Kasumi-1 (cell line): ENCODE measurements around the gene EXOC3L4.
"Not testable (repeated sequence)": the region's sequence is repeated elsewhere in the genome, so short reads cannot be mapped to it uniquely, and the experiment has no call there.

Source experiments
- DNase-seq, 2 experiments: peaks; one replicate each; lab custom pipeline; 2025; lab: John Stamatoyannopoulos, UW

The EXOC3L4 gene

DNA sequence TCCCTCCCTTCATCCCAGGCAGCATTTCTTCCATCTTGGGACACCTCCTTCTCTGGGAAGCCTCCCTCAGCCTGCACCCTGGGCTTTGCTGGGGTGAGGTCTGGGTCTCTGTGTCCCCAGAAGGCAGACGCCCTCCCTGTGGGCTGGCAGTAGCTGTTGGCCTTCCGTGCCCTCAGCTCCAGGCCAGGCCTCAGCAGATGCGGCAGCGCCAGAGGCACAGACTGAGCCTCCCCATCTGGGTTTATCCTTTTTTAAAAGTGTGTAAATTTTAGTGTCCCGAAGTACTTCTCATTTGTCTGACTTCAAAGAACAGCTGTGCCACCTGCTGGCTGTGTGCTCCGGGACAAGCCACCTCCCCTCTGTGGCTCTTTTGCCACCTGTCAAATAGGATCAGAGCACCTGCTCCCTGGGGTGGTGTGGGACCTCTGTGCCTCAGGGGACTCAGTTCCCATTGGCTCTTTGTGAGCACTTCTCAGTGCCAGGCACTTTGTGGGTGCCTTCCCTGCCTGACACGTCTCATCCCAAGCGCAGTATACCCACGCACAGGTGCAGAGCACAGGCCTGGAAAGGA, 11.1 kb downstream of the EXOC3L4 start:
- DNase-seq = peak; percentile 11 to 18

DNA sequence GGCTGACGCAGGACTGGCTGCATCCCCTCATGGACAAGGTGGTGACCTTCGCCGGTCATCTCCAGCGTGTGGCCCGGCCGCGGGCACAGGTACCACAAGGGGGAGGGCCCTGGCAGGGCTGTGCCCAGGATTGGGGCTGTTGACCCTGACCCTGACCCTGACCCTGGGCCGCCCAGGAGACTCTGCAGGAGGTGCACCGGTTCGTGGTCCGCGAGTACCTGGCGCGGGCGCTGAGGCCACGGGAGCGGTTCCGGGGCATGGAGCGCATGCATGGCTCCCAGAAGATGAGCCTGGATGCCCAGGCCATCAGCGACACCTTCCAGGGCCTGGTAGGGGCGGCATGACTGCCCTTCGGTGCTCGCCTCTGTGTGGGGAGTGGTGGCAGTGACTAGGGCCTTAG, 12.9 kb downstream of the EXOC3L4 start:
- DNase-seq = no peak

DNA sequence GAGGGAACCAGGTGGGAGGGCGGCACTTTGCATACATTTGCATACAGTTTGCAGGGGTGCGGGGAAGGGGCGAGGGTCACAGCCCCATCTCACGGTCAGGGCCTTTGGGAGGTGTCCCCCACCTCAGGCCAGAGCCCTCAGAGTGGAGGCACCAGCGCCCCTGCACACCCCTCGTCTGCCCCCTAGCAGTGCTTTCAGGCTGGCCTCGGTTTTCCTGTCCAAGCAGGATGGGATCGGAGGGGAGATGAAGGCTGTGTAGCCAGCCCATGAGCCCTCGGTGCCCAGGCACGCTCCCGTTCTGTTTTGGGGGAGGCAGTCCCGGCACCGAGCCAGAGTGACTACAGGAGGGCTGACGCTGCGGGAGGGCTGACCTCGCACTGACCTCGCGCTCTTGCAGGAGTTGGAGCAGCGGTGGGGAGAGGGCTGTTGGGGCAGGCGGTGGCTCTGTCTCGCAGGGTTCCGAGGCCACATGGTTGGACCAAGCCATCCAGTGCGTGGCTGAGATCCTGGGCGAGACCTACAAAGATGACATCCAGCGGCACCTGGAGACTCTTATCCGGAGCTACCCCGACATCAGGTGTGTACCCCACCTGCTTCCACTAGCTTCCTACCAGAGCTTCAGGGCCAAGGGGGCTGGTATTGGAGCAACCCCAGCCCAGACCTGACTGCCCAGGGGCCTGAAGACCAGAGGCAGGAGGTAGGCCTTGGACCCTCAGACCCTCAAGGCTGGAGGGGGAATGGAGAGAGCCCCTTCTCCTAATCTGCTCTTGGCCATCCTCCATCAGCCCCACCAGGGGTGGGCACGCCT, 13.6 kb downstream of the EXOC3L4 start:
- no peak for DNase-seq

GRCh38 chr14:103108749-103109207, 14.3 kb downstream of the EXOC3L4 start:
- DNase-seq = no peak

GRCh38 chr14:103109535-103110441, 15.3 kb downstream of the EXOC3L4 start:
- DNase-seq = no peak

- DNase-seq = no peak
These were observed 16.2 kb downstream of the EXOC3L4 start for GRCh38 chr14:103110681-103111231.

- no peak for DNase-seq
These were observed 16.8 kb downstream of the EXOC3L4 start for GRCh38 chr14:103111232-103111868.

GRCh38 chr14:103112400-103113243, 18.1 kb downstream of the EXOC3L4 start:
- DNase-seq = no peak

GRCh38 chr14:103113303-103113702, 18.8 kb downstream of the EXOC3L4 start:
- DNase-seq = no peak

DNA sequence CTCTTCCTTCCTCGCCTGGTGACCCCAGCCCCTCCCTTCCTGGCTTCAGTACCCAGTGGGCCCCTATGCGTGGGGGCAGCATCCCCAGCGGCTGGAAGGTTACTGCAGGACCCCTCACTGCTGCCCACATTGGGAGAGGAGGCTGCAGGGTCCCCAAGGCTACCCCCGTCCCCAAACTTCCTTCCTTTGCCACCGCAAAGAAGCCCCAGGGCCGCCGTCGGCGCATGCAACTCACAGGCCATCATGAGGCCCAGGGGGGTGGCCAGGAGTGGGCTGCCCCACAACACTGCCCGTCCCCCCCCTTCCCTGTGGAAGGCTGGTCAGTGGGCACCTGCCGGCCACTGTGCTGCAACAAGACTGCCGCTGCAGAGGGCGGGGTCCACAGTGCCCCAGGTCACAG, 19.2 kb downstream of the EXOC3L4 start:
- DNase-seq = no peak

DNA sequence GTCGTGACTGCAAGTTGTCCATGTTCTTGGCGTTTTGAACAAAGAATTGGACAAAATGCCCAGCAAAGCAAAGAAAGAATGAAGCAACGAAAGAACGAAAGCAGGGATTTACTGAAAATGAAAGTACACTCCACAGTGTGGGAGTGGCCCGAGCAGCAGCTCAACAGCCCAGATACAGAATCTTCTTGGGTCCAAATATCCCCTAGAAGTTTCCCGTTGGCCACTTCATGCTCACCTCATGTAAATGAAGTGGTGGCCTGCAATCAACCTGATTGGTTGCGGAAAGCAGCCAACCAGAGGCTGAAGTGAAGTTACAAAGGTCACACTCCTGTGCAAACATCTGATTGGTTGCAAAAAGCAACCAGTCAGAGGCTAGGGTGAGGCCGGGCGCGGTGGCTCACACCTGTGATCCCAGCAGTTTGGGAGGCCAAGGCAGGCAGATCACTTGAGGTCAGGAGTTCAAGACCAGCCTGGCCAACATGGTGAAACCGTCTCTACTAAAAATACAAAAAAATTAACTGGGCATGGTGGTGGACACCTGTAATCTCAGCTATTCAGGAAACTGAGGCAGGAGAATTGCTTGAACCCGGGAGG, 20.7 kb downstream of the EXOC3L4 start:
- not testable (repeated sequence) for DNase-seq

- DNase-seq = no peak
These were observed 21.5 kb downstream of the EXOC3L4 start for GRCh38 chr14:103115845-103116572.

GRCh38 chr14:103116636-103117035, 22.1 kb downstream of the EXOC3L4 start:
- DNase-seq = no peak

DNA sequence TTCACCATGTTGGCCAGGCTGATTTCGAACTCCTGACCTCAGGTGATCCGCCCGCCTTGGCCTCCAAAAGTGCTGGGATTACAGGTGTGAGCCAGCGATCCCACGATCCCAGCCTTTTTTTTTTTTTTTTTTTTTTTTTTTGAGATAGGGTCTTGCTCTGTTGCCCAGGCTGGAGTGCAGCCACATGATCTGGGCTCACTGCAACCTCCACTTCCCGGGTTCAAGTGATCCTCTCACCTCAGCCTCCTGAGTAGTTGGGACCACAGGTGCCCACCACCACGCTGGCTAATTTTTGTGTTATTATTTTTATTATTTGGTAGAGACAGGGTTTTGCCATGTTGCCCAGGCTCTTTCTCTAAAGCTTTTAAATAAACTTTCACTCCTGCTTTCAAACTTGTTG, 23.0 kb downstream of the EXOC3L4 start:
- DNase-seq = not testable (repeated sequence)

DNA sequence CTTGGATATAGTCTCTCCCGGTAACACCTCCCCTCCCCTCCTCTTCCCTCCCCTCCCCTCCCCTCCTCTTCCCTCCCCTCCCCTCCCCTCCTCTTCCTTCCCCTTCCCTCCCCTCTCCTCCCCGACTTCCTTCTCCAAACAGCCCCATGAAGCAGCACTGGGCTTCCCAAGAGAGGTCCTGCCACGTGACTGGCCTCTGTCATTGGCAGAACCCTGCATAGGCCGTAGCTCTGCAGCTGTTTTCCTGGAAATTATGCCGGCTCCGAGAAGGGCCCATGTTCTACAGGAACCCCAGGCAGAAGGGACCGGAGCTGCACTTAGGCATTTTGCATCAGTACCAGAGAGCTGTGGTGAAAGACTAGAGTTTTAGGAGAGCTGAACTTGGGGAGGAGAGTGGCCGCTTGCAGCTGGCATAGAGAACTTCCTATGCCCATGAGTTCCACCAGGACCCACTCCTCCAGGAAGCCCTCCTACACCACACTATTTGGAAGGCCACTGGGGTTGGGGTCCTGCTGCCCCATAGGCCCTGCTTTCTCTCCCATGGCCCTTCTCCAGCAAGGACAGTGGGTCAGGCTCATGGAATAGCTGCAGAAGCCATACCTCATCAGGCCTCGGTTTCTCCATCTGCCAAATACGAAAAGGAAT, 23.6 kb downstream of the EXOC3L4 start:
- peak in 1 of 2 experiments; percentile 38 for DNase-seq

DNA sequence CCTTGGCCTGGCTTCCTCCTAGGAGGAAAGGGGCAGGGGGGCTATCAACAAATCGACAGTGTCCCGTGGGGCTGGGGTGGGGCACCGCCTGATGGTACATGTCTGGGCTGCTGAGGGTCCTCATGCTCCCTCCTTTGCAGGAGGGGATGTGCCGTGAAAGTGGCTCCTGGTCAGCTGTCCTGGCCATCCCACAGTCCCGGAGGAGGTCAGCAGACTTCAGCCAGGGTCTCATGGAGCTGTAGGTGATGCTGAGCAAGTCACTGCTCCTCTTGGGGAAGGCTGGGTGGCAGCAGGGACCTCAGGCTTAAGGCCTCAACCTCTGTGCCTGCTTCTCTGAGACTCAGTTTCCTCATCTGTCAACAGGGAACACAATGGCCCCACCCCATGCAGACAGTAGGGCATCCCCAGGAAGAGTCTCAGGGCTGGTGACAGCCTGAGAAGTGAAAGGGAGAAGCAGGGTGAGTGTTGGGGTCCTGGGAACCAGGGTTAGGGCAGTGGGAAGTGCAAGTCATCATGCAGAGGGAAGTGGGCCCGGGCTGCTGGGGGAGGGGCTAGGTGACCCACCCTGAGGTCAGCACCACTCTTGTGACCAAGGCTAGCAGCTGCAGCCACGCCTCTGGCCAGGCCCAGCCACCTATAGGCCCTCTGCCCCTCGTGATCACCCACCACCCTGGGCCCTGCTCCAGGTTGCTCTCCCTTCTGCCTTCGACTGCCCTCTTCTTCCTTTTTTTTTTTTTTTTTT, 24.3 kb downstream of the EXOC3L4 start:
- DNase-seq = no peak

DNA sequence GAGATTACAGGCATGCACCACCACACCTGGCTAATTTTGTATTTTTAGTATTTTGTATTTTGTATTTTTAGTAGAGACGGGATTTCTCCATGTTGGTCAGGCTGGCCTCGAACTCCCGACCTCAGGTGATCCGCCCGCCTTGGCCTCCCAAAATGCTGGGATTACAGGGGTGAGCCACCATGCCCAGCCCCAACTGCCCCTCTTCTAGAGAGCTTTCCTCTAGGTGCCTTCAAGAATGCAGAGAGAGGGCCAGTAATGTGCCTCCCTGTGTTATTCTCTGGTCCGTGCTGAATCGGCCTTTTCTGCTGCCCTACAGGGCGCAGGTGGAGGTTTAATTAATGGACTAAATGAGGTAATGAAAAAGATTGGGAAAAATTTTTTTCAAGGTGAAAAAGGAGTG, 25.0 kb downstream of the EXOC3L4 start:
- DNase-seq = not testable (repeated sequence)

- peak; percentile 18 to 30 for DNase-seq
These were observed 26.8 kb downstream of the EXOC3L4 start for GRCh38 chr14:103121121-103121845.
